ENCODE measurements around the gene SQOR. TPM values are rescaled to one million over a fixed set of nuclear protein-coding genes. Genes with fewer than 3 reads are reported as not detected.

SQOR gene
- total RNA-seq, 4 donors from 2014 or later, result 66.6 to 96.3 (median 87.1) TPM

DNA sequence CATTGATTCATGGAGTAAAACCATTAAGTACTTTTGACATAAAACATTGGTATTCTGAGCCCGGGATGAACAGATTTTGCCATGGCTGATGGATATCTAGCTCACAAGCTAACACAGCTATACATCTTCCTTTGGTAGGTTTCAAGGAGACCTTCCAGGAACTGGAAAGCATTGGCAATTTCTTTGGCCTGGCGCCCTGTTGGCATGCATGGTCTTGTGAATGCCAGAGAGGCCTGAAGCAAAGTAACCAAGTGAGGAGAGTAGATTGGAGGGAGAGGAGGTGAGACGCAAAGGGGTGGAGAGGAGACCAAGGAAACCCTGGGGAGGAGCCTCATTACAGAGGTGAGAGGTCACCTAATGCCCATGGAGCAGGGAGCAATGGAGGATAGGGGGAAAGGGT, 67.2 kb downstream of the SQOR start:
- Histone ChIP-seq H3K27ac (no peak overlapping the region), H3K4me1 (peaks cover 0 to 22% (median 0%) of the 10 kb centered on the region in 3 donors), H3K36me3 (no peaks in the 10 kb centered on the region), H3K27me3 (peaks cover 17% of the 10 kb centered on the region), H3K4me3 (no peak overlapping the region), H3K9me3 (no peaks in the 10 kb centered on the region)
- TF ChIP-seq EP300 (IDR thresholded peaks at IDR 0.05) (no peak), POLR2A (IDR thresholded peaks at IDR 0.05) (no peak), POLR2AphosphoS5 (IDR thresholded peaks at IDR 0.05) (no peak)
- TF ChIP-seq, protein P1, sequence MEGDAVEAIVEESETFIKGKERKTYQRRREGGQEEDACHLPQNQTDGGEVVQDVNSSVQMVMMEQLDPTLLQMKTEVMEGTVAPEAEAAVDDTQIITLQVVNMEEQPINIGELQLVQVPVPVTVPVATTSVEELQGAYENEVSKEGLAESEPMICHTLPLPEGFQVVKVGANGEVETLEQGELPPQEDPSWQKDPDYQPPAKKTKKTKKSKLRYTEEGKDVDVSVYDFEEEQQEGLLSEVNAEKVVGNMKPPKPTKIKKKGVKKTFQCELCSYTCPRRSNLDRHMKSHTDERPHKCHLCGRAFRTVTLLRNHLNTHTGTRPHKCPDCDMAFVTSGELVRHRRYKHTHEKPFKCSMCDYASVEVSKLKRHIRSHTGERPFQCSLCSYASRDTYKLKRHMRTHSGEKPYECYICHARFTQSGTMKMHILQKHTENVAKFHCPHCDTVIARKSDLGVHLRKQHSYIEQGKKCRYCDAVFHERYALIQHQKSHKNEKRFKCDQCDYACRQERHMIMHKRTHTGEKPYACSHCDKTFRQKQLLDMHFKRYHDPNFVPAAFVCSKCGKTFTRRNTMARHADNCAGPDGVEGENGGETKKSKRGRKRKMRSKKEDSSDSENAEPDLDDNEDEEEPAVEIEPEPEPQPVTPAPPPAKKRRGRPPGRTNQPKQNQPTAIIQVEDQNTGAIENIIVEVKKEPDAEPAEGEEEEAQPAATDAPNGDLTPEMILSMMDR (IDR thresholded peaks at IDR 0.05), result no peak
- WGBS, 2 donors (ENCODE audit: low coverage in 1 of 2), result 94% methylated on average over 3 of the region's 3 CpGs; no CpG with 5 or more reads in 1 of the 2 donors
- no peak for ATAC-seq

DNA sequence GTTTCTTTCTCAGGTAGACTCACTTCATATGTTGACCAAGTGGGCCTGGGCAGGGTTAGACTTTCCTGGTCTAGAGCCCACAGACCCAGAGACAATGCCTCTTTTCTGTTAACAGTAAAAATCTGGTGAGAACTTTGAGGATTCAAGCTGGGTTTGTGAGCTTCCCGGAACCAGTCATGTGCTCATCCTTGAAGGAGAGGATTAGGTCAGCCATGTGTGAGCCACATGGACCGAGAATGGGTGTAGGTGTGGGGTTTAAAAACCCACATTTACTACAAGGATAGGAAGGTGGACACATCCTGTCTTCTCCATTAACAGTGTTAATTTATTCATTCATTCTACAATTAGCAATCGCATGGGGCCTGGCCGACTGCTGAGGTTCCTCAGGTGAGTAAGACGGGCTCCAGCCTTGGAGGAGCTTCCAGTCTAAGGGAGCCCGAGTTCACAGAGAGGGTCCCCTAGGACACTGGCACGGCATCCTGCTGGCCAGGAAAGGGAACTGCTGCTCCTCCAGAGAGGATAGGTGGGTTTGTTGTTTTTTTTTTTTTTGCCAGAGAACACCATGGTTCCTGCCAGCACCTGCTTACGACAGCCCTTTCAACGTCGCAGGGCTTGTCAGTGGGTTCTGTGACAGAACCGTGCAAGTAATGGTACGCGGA, 69.0 kb downstream of the SQOR start:
- Histone ChIP-seq H3K36me3 (no peaks in the 10 kb centered on the region), H3K9me3 (no peaks in the 10 kb centered on the region), H3K27me3 (peaks cover 17% of the 10 kb centered on the region), H3K4me1 (peaks cover 0 to 22% (median 0%) of the 10 kb centered on the region in 3 donors), H3K4me3 (peak overlapping the region in 1 of 2 donors; percentile 51), H3K27ac (no peak overlapping the region)
- ATAC-seq, result no peak
- no peak for TF ChIP-seq POLR2A (IDR thresholded peaks at IDR 0.05)
- TF ChIP-seq, protein P1 (IDR thresholded peaks at IDR 0.05), result no peak
- TF ChIP-seq EP300 (IDR thresholded peaks at IDR 0.05), result no peak
- TF ChIP-seq POLR2AphosphoS5 (IDR thresholded peaks at IDR 0.05), result no peak
- 76 to 92% methylated on average over 4 to 7 of the region's 13 CpGs for WGBS, 2 donors (ENCODE audit: low coverage in 1 of 2)

DNA sequence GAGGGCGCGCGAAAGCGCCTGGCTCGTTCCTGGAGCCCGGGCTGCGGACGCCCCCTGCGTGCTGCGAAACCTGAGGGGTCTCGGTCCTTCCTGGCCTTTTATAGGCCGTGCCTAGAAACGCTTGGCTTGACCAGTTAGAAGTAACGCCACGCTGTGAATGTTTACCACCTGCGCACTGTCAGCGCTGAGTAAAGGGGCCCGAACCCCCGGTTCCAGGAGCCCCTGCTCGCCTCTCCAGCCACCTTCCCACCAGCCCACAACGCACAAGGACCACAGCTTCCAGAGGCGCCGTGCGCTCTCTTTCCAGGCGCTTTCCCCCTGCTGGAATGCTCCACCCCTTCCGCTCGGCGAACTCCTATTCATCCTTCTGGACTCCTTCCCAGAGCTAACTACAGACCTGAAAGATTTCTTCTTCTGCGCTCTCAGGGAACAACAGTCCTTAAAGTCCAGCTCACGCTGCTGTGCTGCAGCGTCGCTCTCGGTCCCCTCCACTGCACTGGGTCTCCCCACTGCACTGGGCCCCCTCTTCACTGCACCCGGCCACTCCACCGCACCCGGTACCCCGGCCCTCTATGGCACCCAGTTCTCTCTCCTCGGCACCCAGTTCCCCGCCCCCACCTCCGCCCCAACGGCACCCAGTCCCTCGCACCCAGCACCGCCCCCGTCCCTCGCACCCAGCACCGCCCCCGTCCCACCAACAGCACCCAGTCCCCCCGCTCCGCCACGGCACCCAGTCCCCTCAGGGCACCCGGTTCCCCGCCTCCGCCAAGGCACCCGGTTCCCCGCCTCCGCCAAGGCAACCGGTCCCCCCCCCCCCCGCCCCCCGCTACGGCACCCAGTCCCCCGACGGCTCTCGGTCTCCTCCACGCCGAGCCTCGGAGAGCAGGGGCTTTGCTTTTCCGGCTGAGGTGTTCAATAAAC, 69.8 kb downstream of the SQOR start:
- Histone ChIP-seq H3K27me3 (peaks cover 17% of the 10 kb centered on the region), H3K36me3 (no peaks in the 10 kb centered on the region), H3K9me3 (no peaks in the 10 kb centered on the region), H3K27ac (no peak overlapping the region), H3K4me1 (peaks cover 0 to 22% (median 0%) of the 10 kb centered on the region in 3 donors), H3K4me3 (peak overlapping the region; percentile 51 to 70)
- peak; percentile 32 for ATAC-seq
- TF ChIP-seq POLR2AphosphoS5 (IDR thresholded peaks at IDR 0.05), result no peak
- TF ChIP-seq, protein P1 (IDR thresholded peaks at IDR 0.05), result no peak
- no peak for TF ChIP-seq POLR2A (IDR thresholded peaks at IDR 0.05)
- TF ChIP-seq EP300 (IDR thresholded peaks at IDR 0.05), result no peak
- 6 to 12% methylated on average over 17 to 21 of the region's 67 CpGs for WGBS, 2 donors (ENCODE audit: low coverage in 1 of 2)

DNA sequence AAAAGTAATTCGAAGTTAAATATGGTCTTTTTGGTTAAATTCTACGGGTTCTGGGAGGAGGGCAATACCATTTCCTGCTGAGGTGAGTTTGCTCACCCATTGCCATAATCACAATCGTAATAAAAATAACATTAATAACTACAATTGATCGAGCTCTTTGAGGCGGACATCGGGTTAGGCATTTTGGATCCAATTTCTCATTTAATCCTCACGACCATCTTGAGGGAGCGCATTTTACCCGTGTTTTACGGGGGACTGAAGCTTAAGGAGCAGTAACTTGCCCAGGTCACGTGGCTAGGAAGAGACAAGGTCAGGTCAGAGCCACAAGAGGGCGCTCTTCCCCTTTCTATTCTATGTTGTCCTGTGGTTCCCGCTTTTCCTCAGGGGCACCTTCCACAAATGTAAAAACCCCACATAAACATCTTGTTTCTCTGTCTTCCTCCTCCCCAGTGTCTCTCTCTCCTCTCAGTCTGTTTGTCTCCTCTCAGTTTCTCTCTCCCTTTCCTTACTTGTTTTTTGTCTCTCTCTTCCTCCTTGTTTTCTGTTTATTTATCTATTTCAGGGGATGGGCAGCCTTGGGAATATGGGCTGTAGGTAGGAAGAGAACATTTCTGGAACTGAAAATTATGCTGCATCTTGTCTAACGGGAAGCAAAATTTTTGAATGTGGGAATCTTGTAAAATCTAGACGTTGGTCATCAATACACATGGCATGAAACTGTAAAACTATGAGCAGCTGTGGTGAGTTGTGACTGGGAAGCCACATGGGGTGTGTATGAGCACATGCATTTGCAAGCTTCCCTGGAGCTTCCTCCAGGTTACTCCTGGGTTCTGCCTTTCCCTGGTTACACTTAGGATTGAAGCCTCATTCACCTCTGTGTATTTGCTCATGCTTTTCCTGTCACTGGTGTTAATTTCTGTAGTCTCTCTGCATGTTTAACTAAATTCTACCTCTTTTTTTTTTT, 71.0 kb downstream of the SQOR start:
- peak; percentile 83 for ATAC-seq
- H3K4me3 ChIP-seq, result peak overlapping the region; percentile 51 to 70
- TF ChIP-seq, protein P1 (IDR thresholded peaks at IDR 0.05), result peak; percentile 78 to 93 (median 85)
- TF ChIP-seq POLR2AphosphoS5 (IDR thresholded peaks at IDR 0.05) (no peak), EP300 (IDR thresholded peaks at IDR 0.05) (no peak), POLR2A (IDR thresholded peaks at IDR 0.05) (no peak)
- H3K27ac ChIP-seq, result peak overlapping the region in 1 of 4 donors; percentile 9
- peaks cover 17% of the 10 kb centered on the region for H3K27me3 ChIP-seq
- WGBS, 2 donors (ENCODE audit: low coverage in 1 of 2), result 2 to 3% methylated on average over 13 to 15 of the region's 15 CpGs
- peaks cover 0 to 29% (median 0%) of the 10 kb centered on the region in 3 donors for H3K4me1 ChIP-seq
- no peaks in the 10 kb centered on the region for H3K36me3 ChIP-seq
- no peaks in the 10 kb centered on the region for H3K9me3 ChIP-seq

Data from gastroesophageal sphincter (tissue), 4 donors.